ENCODE results near the gene HOXB1.

GRCh38 chr17:48484256-48484655 lies 46.6 kb downstream of the HOXB1 start:
- no peak for TF ChIP-seq REST (IDR thresholded peaks at IDR 0.05; ENCODE audit: borderline replicate concordance in 1 of 2, low read depth in 1 of 2, low read length in 2 of 2)
- TF ChIP-seq ZNF776 (CRISPR knock-in tag; IDR thresholded peaks at IDR 0.05) = no peak
- no peak for TF ChIP-seq ZBTB1 (CRISPR knock-in tag; IDR thresholded peaks at IDR 0.05; ENCODE audit: borderline replicate concordance)
- TF ChIP-seq MIXL1 (CRISPR knock-in tag; IDR thresholded peaks at IDR 0.05) = no peak
- TF ChIP-seq ATF3 (CRISPR knock-in tag; IDR thresholded peaks at IDR 0.05) = no peak
- no peak for TF ChIP-seq FOXJ3 (CRISPR knock-in tag; IDR thresholded peaks at IDR 0.05; ENCODE audit: borderline replicate concordance)
